Daoy (cell line): ENCODE results near the gene OR2T8. TPM values are rescaled to one million over a fixed set of nuclear protein-coding genes. Genes with fewer than 3 reads are reported as not detected.

Experiments
- DNase-seq: peaks from one replicate; pipeline ENCODE4 v3.0.0-alpha.2; 2015; ENCODE audit warnings: low read depth
- total RNA-seq: library from RNA; depleted of rRNA; stranded (reverse); fragments of >200 nt; shearing (Covaris generic); gene quantifications from 2 replicates; pipeline ENCODE4 v1.2.3, GENCODE V29; 2014; rRNA removed

Gene OR2T8
- 0.23 and 1.3 TPM in 2 replicates for total RNA-seq

- DNase-seq = no peak
Measured at GRCh38 chr1:247919952-247920351, at the start of gene OR2T8. OR2T8 (plus strand) TSS chr1:247920252; CDS start chr1:247921018, 766 bp downstream.

- no peak for DNase-seq
Measured at GRCh38 chr1:247883346-247883745, 36.7 kb upstream of the OR2T8 start.

DNA sequence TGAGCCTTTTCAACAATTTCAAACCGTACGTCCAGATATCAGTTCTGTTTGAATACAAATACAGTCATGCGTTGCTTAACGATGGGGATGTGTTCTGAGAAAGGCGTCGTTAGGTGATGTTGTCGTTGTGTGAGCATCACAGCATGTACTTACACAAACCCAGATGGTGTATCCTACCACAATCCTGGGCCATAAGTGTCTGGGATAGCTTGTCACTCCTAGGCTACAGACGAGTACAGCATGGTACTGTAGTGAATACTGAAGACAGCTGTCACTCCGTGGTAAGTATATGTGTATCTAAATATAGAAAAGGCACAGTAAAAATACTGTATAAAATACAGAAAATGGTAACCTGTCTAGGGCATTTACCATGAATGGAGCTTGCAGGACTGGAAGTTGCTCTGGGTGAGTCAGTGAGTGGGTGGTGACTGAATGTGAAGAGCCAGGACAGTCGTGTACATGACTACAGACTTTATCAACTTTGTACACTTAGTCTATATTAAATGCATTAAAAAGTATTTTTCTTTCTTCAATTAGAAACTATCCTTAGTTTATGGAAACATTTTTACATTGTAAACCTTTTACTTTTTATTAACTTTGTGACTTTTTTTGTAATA lies 35.1 kb upstream of the OR2T8 start:
- DNase-seq = peak; percentile 47

DNA sequence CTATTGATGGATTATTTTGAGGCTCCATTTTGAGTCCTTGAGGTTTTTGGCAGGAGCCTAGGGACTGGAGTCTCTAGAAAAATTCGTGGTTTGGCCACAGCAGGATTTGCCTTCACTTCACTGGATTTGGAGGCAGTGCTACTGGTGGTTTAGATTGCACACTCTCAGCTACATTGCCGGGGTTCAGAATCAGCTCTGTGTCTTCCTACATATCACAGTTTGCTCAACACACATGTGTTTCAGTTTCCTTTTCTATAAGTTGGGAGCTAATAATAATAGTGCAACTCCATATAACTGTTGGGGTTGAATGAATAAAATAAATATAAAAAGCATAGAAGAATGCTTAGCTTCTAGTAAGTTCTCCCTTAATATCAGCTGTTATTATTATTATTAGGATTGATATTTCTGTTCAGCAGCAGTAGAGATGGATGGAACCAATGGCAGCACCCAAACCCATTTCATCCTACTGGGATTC lies 24.9 kb upstream of the OR2T8 start, which contains the start of gene OR2W3:
Gene OR2W3 (plus strand): TSS at position 425 of the 475 bp plus-strand sequence. CDS start 0 bp downstream, at position 425.
- no peak for DNase-seq

- DNase-seq = no peak
Measured at GRCh38 chr1:247895976-247896375, 24.1 kb upstream of the OR2T8 start.

- no peak for DNase-seq
Measured at GRCh38 chr1:247904122-247904521, 15.9 kb upstream of the OR2T8 start.

GRCh38 chr1:247905181-247905580 lies 14.9 kb upstream of the OR2T8 start:
- DNase-seq = no peak

DNA sequence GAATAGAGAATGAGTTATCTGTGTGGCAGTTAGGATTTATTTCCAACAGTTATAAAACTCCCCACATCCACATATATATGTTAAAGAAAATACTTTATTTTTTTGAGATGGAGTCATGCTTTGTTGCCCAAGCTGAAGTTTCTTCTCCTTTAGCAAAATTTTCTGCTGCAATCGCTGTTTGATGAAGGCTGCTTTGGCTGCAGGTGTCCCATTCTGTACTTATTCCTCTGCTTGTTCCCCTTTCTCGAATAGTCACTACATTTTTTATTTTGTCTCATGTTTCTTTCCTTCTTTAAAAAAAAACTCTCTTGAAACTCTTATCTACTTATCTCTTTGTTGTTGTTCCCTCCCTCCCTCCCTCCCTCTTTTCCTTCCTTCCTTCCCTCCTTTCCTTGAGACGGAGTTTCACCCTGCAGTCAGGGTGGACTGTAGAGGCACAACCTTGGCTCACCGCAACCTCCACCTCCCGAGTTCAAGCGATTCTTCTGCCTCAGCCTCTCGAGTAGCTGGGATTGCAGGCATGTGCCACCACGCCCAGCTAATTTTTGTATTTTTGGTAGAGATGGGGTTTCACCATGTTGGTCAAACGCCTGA lies 14.0 kb upstream of the OR2T8 start:
- DNase-seq = no peak

GRCh38 chr1:247906504-247907047 lies 13.5 kb upstream of the OR2T8 start:
- DNase-seq = peak; percentile 74

- no peak for DNase-seq
Measured at GRCh38 chr1:247908766-247909165, 11.3 kb upstream of the OR2T8 start.

DNA sequence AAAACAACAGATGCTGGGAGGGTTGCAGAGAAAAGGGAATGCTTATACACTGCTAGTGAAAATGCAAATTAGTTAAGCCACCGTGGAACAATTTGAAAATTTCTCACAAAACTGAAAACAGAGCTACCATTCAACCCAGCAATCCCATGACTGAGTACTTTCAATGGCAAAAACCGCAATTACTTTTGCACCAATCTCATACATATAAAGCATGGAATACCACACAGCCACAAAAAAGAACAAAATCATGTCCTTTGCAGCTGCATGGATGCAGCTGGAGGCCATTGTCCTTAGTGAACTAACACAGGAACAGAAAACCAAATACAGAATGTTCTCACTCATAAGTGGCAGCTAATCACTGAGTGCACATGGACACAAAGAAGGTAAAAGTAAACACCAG lies 6.3 kb upstream of the OR2T8 start:
- DNase-seq = no peak

- peak; percentile 85 for DNase-seq
Measured at GRCh38 chr1:247914941-247915662, 5.0 kb upstream of the OR2T8 start.

GRCh38 chr1:247923941-247924340 lies 3.9 kb downstream of the OR2T8 start:
- no peak for DNase-seq

- peak; percentile 46 for DNase-seq
Measured at GRCh38 chr1:247924868-247925267, 4.8 kb downstream of the OR2T8 start, which contains the start of gene OR2AJ1. OR2AJ1 (plus strand) TSS chr1:247924889; CDS start chr1:247933769, 8,880 bp downstream.

GRCh38 chr1:247933989-247934388 lies 13.9 kb downstream of the OR2T8 start:
- DNase-seq = no peak

DNA sequence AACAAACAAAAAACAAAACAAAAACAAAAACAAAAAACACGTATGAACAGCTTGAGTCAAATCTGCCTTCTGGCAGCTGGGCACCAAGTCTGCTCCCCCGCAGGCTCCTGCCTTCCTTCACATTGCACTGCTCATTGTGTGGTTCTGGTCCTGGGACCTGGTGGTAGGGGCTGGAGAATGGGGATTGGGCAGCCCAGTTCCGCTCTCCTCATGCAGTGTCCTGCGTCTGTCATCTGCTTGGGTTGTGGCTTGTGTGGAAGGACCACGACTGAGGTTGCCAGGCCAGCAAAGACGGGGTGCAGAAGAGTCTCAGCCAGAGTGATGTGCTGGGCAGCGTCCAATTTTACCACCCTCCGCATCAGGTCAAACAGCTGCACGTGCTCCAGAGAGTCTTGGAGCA lies 15.7 kb downstream of the OR2T8 start:
- no peak for DNase-seq

GRCh38 chr1:247936415-247936814 lies 16.4 kb downstream of the OR2T8 start:
- DNase-seq = no peak

- peak; percentile 92 for DNase-seq
Measured at GRCh38 chr1:247936965-247937734, 17.1 kb downstream of the OR2T8 start.

GRCh38 chr1:247942624-247943023 lies 22.6 kb downstream of the OR2T8 start:
- DNase-seq = no peak

DNA sequence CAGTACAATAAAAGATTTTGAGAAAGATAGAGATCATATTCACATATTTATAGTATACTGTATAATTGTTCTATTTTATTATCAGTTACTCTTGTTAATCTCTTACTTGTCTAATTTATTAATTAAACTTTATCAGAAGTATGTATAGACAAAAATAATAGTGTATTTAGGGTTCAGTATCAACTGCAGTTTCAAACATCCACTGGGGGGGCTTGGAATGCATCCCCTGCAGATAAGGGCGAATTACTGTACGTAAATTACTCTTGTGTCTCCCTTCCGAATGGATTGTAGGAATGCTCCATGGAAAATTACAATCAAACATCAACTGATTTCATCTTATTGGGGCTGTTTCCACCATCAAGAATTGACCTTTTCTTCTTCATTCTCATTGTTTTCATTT lies 28.5 kb downstream of the OR2T8 start, which contains the start of gene OR2L8:
Gene OR2L8 (plus strand): TSS at position 301 of the 400 bp plus-strand sequence. CDS start 0 bp downstream, at position 301.
- no peak for DNase-seq

GRCh38 chr1:247953408-247953807 lies 33.4 kb downstream of the OR2T8 start:
- DNase-seq = no peak
